Parathyroid adenoma (tissue), 2 donors: ENCODE data around the gene SYNPO2.

ENCODE experiments used
- H2AFZ ChIP-seq: fragments of 300-600 bp; sonication (generic); one replicate; pipeline ENCODE4 v1.7.0; 2017; ENCODE audit warnings: antibody characterized with exemption, mild to moderate bottlenecking
- H3K27ac ChIP-seq: fragments of 300-600 bp; sonication (generic); one replicate; pipeline ENCODE4 v1.7.0; 2017
- H3K27me3 ChIP-seq: fragments of 300-600 bp; sonication (generic); one replicate; pipeline ENCODE4 v1.7.0; 2017; ENCODE audit warnings: low read length; ENCODE audit not compliant: control insufficient read depth, insufficient read depth
- H3K36me3 ChIP-seq: fragments of 300-600 bp; sonication (generic); one replicate; pipeline ENCODE4 v1.7.0; 2017; ENCODE audit warnings: low read length; ENCODE audit not compliant: control insufficient read depth, insufficient read depth
- H3K4me1 ChIP-seq: fragments of 300-600 bp; sonication (generic); one replicate; pipeline ENCODE4 v1.7.0; 2017; ENCODE audit warnings: control low read depth
- H3K4me2 ChIP-seq: fragments of 300-600 bp; sonication (generic); one replicate; pipeline ENCODE4 v1.7.0; 2017; ENCODE audit warnings: low read length
- H3K4me3 ChIP-seq: fragments of 300-600 bp; sonication (generic); one replicate; pipeline ENCODE4 v1.7.0; 2017; ENCODE audit warnings: low read depth, low read length
- H3K79me2 ChIP-seq: fragments of 300-600 bp; sonication (generic); one replicate; pipeline ENCODE4 v1.7.0; 2017; ENCODE audit warnings: control low read depth
- H3K9ac ChIP-seq: fragments of 300-600 bp; sonication (generic); one replicate; pipeline ENCODE4 v1.7.0; 2017; ENCODE audit warnings: mild to moderate bottlenecking
- H3K9me3 ChIP-seq: fragments of 300-600 bp; sonication (generic); one replicate; pipeline ENCODE4 v1.7.0; 2017; ENCODE audit warnings: low read length; ENCODE audit not compliant: control insufficient read depth
- TF ChIP-seq, protein P1 (sequence below): fragments of 300-600 bp; sonication (generic); IDR thresholded peaks from one replicate; pipeline ENCODE4 v1.7.0; 2017; ENCODE audit warnings: antibody characterized with exemption, mild to moderate bottlenecking
- donor health status: primary hyperparathyroidism.

SYNPO2 gene

GRCh38 chr4:118845552-118846050 lies 43.1 kb upstream of the SYNPO2 start:
- TF ChIP-seq, protein P1, sequence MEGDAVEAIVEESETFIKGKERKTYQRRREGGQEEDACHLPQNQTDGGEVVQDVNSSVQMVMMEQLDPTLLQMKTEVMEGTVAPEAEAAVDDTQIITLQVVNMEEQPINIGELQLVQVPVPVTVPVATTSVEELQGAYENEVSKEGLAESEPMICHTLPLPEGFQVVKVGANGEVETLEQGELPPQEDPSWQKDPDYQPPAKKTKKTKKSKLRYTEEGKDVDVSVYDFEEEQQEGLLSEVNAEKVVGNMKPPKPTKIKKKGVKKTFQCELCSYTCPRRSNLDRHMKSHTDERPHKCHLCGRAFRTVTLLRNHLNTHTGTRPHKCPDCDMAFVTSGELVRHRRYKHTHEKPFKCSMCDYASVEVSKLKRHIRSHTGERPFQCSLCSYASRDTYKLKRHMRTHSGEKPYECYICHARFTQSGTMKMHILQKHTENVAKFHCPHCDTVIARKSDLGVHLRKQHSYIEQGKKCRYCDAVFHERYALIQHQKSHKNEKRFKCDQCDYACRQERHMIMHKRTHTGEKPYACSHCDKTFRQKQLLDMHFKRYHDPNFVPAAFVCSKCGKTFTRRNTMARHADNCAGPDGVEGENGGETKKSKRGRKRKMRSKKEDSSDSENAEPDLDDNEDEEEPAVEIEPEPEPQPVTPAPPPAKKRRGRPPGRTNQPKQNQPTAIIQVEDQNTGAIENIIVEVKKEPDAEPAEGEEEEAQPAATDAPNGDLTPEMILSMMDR = no peak
- H3K9ac ChIP-seq = no peak overlapping the region
- H3K4me1 ChIP-seq = no peaks in the 10 kb centered on the region
- H3K27me3 ChIP-seq = no peaks in the 10 kb centered on the region
- no peaks in the 10 kb centered on the region for H3K79me2 ChIP-seq
- no peak overlapping the region for H3K4me2 ChIP-seq
- no peak overlapping the region for H3K27ac ChIP-seq
- H3K36me3 ChIP-seq = no peaks in the 10 kb centered on the region
- no peak overlapping the region for H2AFZ ChIP-seq
- H3K4me3 ChIP-seq = no peak overlapping the region
- no peaks in the 10 kb centered on the region for H3K9me3 ChIP-seq

DNA sequence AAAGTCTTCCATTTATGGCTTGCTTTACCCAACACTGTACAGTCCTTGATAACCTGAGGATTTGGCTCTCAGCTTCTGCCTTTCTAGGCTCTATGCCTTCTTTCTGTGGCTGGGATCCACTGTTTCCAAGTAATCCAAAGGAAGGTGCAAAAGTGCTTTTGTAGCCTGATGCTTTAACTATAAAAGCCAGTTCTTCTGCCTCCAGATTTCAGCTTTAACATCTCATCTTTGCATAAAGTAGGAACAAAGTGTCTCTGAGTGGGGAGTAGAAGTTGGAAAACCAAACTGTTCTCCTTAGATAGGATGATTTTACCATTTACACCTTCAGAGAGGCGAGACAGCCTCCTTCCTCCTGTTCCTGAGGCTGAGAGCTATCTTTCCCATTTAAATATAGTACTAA lies 41.7 kb upstream of the SYNPO2 start:
- Histone ChIP-seq H3K27me3 (no peaks in the 10 kb centered on the region), H3K79me2 (no peaks in the 10 kb centered on the region), H3K9ac (no peak overlapping the region), H3K4me1 (no peaks in the 10 kb centered on the region), H3K36me3 (no peaks in the 10 kb centered on the region), H3K9me3 (no peaks in the 10 kb centered on the region), H3K4me3 (no peak overlapping the region), H3K27ac (no peak overlapping the region), H3K4me2 (no peak overlapping the region), H2AFZ (no peak overlapping the region)
- TF ChIP-seq, protein P1 = no peak

DNA sequence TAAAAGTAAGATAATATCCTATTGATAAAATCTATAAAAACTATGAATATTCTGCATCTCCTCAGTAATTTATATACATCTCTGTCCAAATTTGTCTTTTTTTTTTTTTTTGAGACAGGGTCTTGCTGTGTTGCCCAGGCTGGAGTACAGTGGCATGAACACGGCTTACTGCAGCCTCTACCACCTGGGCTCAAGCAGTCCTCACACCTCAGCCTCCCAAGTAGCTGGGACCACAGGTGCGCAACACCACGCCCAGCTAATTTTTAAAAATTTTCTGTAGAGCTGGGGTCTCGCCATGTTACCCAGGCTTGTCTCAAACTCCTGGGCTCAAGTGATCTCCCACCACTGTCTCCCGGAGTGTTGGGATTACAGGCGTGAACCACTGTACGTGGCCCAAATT lies 40.4 kb upstream of the SYNPO2 start:
- Histone ChIP-seq H3K27me3 (no peaks in the 10 kb centered on the region), H3K4me2 (no peak overlapping the region), H3K4me3 (no peak overlapping the region), H3K9me3 (no peaks in the 10 kb centered on the region), H3K9ac (no peak overlapping the region), H3K4me1 (no peaks in the 10 kb centered on the region), H3K27ac (no peak overlapping the region), H3K79me2 (no peaks in the 10 kb centered on the region), H2AFZ (no peak overlapping the region), H3K36me3 (no peaks in the 10 kb centered on the region)
- TF ChIP-seq, protein P1 = no peak

- H3K9ac ChIP-seq = no peak overlapping the region
- no peaks in the 10 kb centered on the region for H3K4me1 ChIP-seq
- H3K36me3 ChIP-seq = no peaks in the 10 kb centered on the region
- no peaks in the 10 kb centered on the region for H3K9me3 ChIP-seq
- H3K4me2 ChIP-seq = no peak overlapping the region
- no peak overlapping the region for H3K27ac ChIP-seq
- H2AFZ ChIP-seq = no peak overlapping the region
- H3K4me3 ChIP-seq = no peak overlapping the region
- H3K27me3 ChIP-seq = no peaks in the 10 kb centered on the region
- H3K79me2 ChIP-seq = no peaks in the 10 kb centered on the region
- TF ChIP-seq, protein P1 = no peak
These were observed 39.8 kb upstream of the SYNPO2 start for GRCh38 chr4:118848901-118849300.

DNA sequence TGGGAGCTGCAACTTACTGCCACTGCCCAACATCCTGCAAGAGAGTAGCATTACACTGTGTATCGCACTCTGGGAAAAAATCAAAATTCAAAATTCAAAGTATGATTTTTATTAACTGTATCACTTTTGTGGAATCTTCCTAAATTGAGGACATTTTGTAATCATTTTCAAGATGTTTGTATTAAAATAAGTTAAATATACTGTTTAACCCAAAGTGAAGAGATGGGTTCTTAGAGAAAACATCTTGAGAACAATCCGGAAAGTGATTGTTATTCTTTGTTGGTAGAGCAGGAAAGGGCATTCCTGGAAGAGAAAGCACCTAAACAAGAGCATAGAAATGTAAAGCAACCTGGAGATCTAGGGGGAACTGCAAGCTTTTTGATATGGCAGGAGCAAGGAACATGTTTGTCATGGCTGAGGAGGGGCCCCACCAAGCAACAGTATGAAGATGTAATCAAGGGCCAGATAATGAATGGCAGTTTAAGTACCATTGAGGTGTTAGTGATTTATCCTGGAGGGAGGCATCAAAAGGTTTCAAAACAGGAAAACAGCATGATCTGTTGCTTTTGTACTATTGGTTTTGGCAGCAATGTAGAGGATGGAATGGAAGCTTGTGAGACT lies 38.7 kb upstream of the SYNPO2 start:
- H3K9ac ChIP-seq = no peak overlapping the region
- no peaks in the 10 kb centered on the region for H3K9me3 ChIP-seq
- no peak overlapping the region for H3K4me3 ChIP-seq
- no peaks in the 10 kb centered on the region for H3K4me1 ChIP-seq
- H3K79me2 ChIP-seq = no peaks in the 10 kb centered on the region
- TF ChIP-seq, protein P1 = no peak
- H3K36me3 ChIP-seq = no peaks in the 10 kb centered on the region
- peak overlapping the region; percentile 66 for H2AFZ ChIP-seq
- no peak overlapping the region for H3K27ac ChIP-seq
- no peaks in the 10 kb centered on the region for H3K27me3 ChIP-seq
- H3K4me2 ChIP-seq = no peak overlapping the region
